T47D (cell line): Measurements from ENCODE around the gene SMAD6.
A peak's percentile ranks its signal among the peaks of the same experiment; 100 is the strongest.
"Not testable (repeated sequence)": the region's sequence is repeated elsewhere in the genome, so short reads cannot be mapped to it uniquely, and the experiment has no call there.

ENCODE experiments used
- DNase-seq, 2 experiments: peaks; one replicate each; pipeline versions ENCODE4 v3.0.0 to v3.0.0-alpha.2; 2011 to 2012; ENCODE audit warnings: low read depth in 1 of 2, low spot score in 1 of 2
- JUND ChIP-seq: IDR thresholded peaks from 2 replicates; pipeline ENCODE4 v1.6.1; 2012; ENCODE audit warnings: low read depth
- in situ Hi-C: cut with HindIII; loops from 2 replicates; pipeline ENCODE4 v1.10.0; 2016; ENCODE audit warnings: low sequenced_read_pairs, low pct_unique_long_range_greater_than_20kb

Gene SMAD6

GRCh38 chr15:66680502-66680901 lies 21.5 kb upstream of the SMAD6 start:
- TF ChIP-seq JUND, result no peak
- in situ Hi-C loops, result no loop called here
- no peak for DNase-seq

- in situ Hi-C loops, result no loop called here
- no peak for TF ChIP-seq JUND
- no peak for DNase-seq
Observed at GRCh38 chr15:66681395-66681794, 20.6 kb upstream of the SMAD6 start.

- TF ChIP-seq JUND, result no peak
- DNase-seq, result no peak
- in situ Hi-C loops, result no loop called here
Observed at GRCh38 chr15:66682246-66682645, 19.8 kb upstream of the SMAD6 start.

GRCh38 chr15:66682865-66683264 lies 19.2 kb upstream of the SMAD6 start:
- in situ Hi-C loops, result no loop called here
- DNase-seq, result no peak
- TF ChIP-seq JUND, result no peak

- in situ Hi-C loops, result no loop called here
Observed at GRCh38 chr15:66684136-66684681, 17.8 kb upstream of the SMAD6 start.

GRCh38 chr15:66685638-66686150 lies 16.3 kb upstream of the SMAD6 start:
- DNase-seq, result no peak
- no peak for TF ChIP-seq JUND
- in situ Hi-C loops, result no loop called here

More at GRCh38 chr15:66684136-66684681, 17.8 kb upstream of the SMAD6 start:
- TF ChIP-seq JUND, result no peak
- no peak for DNase-seq

GRCh38 chr15:66690912-66691311 lies 11.1 kb upstream of the SMAD6 start:
- in situ Hi-C loops, result not testable (repeated sequence)

GRCh38 chr15:66691727-66692126 lies 10.3 kb upstream of the SMAD6 start:
- TF ChIP-seq JUND, result no peak
- in situ Hi-C loops, result no loop called here
- no peak for DNase-seq

More at GRCh38 chr15:66690912-66691311, 11.1 kb upstream of the SMAD6 start:
- DNase-seq, result not testable (repeated sequence)

- TF ChIP-seq JUND, result no peak
- no peak for DNase-seq
- in situ Hi-C loops, result no loop called here
Observed at GRCh38 chr15:66692391-66692790, 9.6 kb upstream of the SMAD6 start.

- no peak for DNase-seq
- in situ Hi-C loops, result no loop called here
- TF ChIP-seq JUND, result no peak
Observed at GRCh38 chr15:66692808-66693596, 9.0 kb upstream of the SMAD6 start.

- in situ Hi-C loops, result no loop called here
- TF ChIP-seq JUND, result no peak
- DNase-seq, result no peak
Observed at GRCh38 chr15:66696770-66697169, 5.3 kb upstream of the SMAD6 start.

- TF ChIP-seq JUND, result no peak
- peak in 1 of 2 experiments; percentile 82 for DNase-seq
Observed at GRCh38 chr15:66698318-66698961, 3.6 kb upstream of the SMAD6 start.

GRCh38 chr15:66698971-66699370 lies 3.1 kb upstream of the SMAD6 start:
- TF ChIP-seq JUND, result no peak
- no peak for DNase-seq
- in situ Hi-C loops, result no loop called here

More at GRCh38 chr15:66698318-66698961, 3.6 kb upstream of the SMAD6 start:
- in situ Hi-C loops, result no loop called here
